ENCODE measurements around the gene MPZ.

DNA sequence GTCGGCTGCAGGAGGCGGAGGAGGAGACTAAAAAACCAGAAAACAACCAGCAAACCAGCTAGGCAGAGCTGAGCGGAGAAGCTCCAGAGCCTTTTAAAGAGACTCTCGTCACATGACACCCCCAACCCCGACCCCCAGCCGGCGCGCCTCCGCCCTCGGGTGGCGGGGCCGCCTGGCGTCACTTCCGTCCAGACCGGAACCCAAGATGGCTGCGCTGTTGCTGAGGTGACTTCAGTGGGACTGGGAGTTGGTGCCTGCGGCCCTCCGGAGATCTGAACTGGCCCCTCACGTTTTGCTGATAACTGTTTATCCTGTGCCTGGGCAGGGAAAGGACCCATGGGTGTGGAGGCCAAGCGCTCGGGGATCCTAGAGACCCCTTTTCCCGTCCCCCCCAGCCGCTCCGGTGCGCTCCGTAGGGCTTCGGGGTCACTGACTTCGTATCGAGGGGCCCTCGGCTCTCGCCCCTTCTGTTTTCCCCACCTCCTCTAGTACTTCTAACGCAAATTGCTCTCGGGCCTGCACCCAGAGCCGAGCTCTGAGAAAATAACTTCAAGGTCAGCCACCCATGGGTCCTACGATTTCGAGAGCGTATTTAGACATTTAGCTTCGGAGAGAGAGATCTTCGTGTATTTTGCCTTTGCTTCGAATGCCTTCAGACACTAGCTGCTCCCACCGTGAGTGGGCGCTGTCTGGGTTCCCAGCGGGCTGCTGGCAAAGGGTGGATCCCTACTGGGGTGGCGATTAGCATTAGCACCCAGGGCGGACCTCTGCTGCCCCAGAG is 4.6 kb upstream of the MPZ start, which contains the start of gene SDHC:
- TF ChIP-seq CTCF (IDR thresholded peaks at IDR 0.05) (peak in 1 of 6 experiments; percentile 10), POLR2A (IDR thresholded peaks at IDR 0.05) (peak in 1 of 2 donors; percentile 89)

Measured in thyroid gland (tissue), 4 donors.